ENCODE measurements around the gene MTCL1.

Gene MTCL1

GRCh38 chr18:8842506-8842905 lies 137.2 kb downstream of the MTCL1 start:
- no peak for DNase-seq

GRCh38 chr18:8843005-8843404 lies 137.6 kb downstream of the MTCL1 start:
- DNase-seq, result no peak

- no peak for DNase-seq
Measured at GRCh38 chr18:8844721-8845148, 139.4 kb downstream of the MTCL1 start.

- DNase-seq, result no peak
Measured at GRCh38 chr18:8845506-8845905, 140.2 kb downstream of the MTCL1 start.

- DNase-seq, result no peak
Measured at GRCh38 chr18:8847066-8847755, 141.9 kb downstream of the MTCL1 start.

- DNase-seq, result no peak
Measured at GRCh38 chr18:8847900-8848299, 142.5 kb downstream of the MTCL1 start.

- DNase-seq, result no peak
Measured at GRCh38 chr18:8848541-8848940, 143.2 kb downstream of the MTCL1 start.

- DNase-seq, result no peak
Measured at GRCh38 chr18:8849696-8850095, 144.3 kb downstream of the MTCL1 start.

GRCh38 chr18:8851659-8852058 lies 146.3 kb downstream of the MTCL1 start:
- no peak for DNase-seq

GRCh38 chr18:8854550-8854949 lies 149.2 kb downstream of the MTCL1 start:
- no peak for DNase-seq

GRCh38 chr18:8854962-8855361 lies 149.6 kb downstream of the MTCL1 start:
- no peak for DNase-seq

- no peak for DNase-seq
Measured at GRCh38 chr18:8856212-8856611, 150.9 kb downstream of the MTCL1 start.

GRCh38 chr18:8856769-8857393 lies 151.5 kb downstream of the MTCL1 start:
- DNase-seq, result no peak

GRCh38 chr18:8857806-8858205 lies 152.4 kb downstream of the MTCL1 start:
- no peak for DNase-seq

- DNase-seq, result no peak
Measured at GRCh38 chr18:8858888-8859511, 153.6 kb downstream of the MTCL1 start.

- DNase-seq, result no peak
Measured at GRCh38 chr18:8860845-8861642, 155.7 kb downstream of the MTCL1 start.

GRCh38 chr18:8863427-8863826 lies 158.1 kb downstream of the MTCL1 start:
- no peak for DNase-seq

- DNase-seq, result no peak
Measured at GRCh38 chr18:8865934-8866333, 160.6 kb downstream of the MTCL1 start.

GRCh38 chr18:8866679-8867078 lies 161.3 kb downstream of the MTCL1 start:
- no peak for DNase-seq

GRCh38 chr18:8868276-8868675 lies 162.9 kb downstream of the MTCL1 start:
- DNase-seq, result no peak

GRCh38 chr18:8868779-8869415 lies 163.5 kb downstream of the MTCL1 start:
- DNase-seq, result no peak

GRCh38 chr18:8869696-8870095 lies 164.3 kb downstream of the MTCL1 start:
- no peak for DNase-seq

GRCh38 chr18:8870528-8870927 lies 165.2 kb downstream of the MTCL1 start:
- no peak for DNase-seq
